Left renal cortex interstitium (tissue), 4 donors: ENCODE results near the gene SPAST. TPM values are rescaled to one million over a fixed set of nuclear protein-coding genes. Genes with fewer than 3 reads are reported as not detected.
"Not testable (repeated sequence)": the region's sequence is repeated elsewhere in the genome, so short reads cannot be mapped to it uniquely, and the experiment has no call there.

Source experiments
- DNase-seq, 4 donors: peaks; one replicate each; pipeline ENCODE4 v3.0.0-alpha.2; 2013; ENCODE audit warnings: low read depth in 4 of 4, low spot score in 2 of 4, missing footprints in 1 of 4
- polyA plus RNA-seq, 4 donors: library from polyadenylated mRNA; unstranded; fragments of 120-200 nt; gene quantifications; one replicate each; pipeline ENCODE4 v1.2.1, GENCODE V29; 2013; ENCODE audit not compliant: insufficient read length in 4 of 4

Gene SPAST
- polyA plus RNA-seq, 4 donors, result 26.5 to 31.3 (median 29.4) TPM

- no peak for DNase-seq
Observed at GRCh38 chr2:32119161-32119560, 55.8 kb downstream of the SPAST start.

- no peak for DNase-seq
Observed at GRCh38 chr2:32124660-32125059, 61.3 kb downstream of the SPAST start.

GRCh38 chr2:32128636-32129035, 65.3 kb downstream of the SPAST start:
- no peak for DNase-seq

- DNase-seq, result no peak
Observed at GRCh38 chr2:32129086-32129485, 65.7 kb downstream of the SPAST start.

- DNase-seq, result peak in 1 of 4 donors; percentile 8
Observed at GRCh38 chr2:32135409-32135808, 72.1 kb downstream of the SPAST start.

- DNase-seq, result no peak
Observed at GRCh38 chr2:32136097-32136496, 72.7 kb downstream of the SPAST start.

- not testable (repeated sequence) for DNase-seq
Observed at GRCh38 chr2:32151544-32151943, 88.2 kb downstream of the SPAST start.

GRCh38 chr2:32159678-32160077, 96.3 kb downstream of the SPAST start:
- no peak for DNase-seq

- no peak for DNase-seq
Observed at GRCh38 chr2:32161296-32161695, 97.9 kb downstream of the SPAST start.

GRCh38 chr2:32164254-32164653, 100.9 kb downstream of the SPAST start:
- not testable (repeated sequence) for DNase-seq

- not testable (repeated sequence) for DNase-seq
Observed at GRCh38 chr2:32165027-32165347, 101.6 kb downstream of the SPAST start.

GRCh38 chr2:32166115-32166574, 102.8 kb downstream of the SPAST start:
- no peak for DNase-seq

- DNase-seq, result no peak
Observed at GRCh38 chr2:32168513-32168912, 105.2 kb downstream of the SPAST start.

- no peak for DNase-seq
Observed at GRCh38 chr2:32172870-32173269, 109.5 kb downstream of the SPAST start.

GRCh38 chr2:32182667-32183066, 119.3 kb downstream of the SPAST start:
- no peak for DNase-seq

GRCh38 chr2:32189011-32189410, 125.7 kb downstream of the SPAST start:
- DNase-seq, result no peak

GRCh38 chr2:32192418-32192817, 129.1 kb downstream of the SPAST start:
- no peak for DNase-seq

- DNase-seq, result no peak
Observed at GRCh38 chr2:32200814-32201213, 137.5 kb downstream of the SPAST start.

GRCh38 chr2:32203428-32203827, 140.1 kb downstream of the SPAST start:
- not testable (repeated sequence) for DNase-seq
